ELR (cell line): ENCODE measurements around the gene GAA.
"Not testable (repeated sequence)": the region's sequence is repeated elsewhere in the genome, so short reads cannot be mapped to it uniquely, and the experiment has no call there.

Source experiments
- DNase-seq: peaks from one replicate; pipeline ENCODE4 v3.0.0-alpha.2; 2015; ENCODE audit warnings: low read depth

The GAA gene

DNA sequence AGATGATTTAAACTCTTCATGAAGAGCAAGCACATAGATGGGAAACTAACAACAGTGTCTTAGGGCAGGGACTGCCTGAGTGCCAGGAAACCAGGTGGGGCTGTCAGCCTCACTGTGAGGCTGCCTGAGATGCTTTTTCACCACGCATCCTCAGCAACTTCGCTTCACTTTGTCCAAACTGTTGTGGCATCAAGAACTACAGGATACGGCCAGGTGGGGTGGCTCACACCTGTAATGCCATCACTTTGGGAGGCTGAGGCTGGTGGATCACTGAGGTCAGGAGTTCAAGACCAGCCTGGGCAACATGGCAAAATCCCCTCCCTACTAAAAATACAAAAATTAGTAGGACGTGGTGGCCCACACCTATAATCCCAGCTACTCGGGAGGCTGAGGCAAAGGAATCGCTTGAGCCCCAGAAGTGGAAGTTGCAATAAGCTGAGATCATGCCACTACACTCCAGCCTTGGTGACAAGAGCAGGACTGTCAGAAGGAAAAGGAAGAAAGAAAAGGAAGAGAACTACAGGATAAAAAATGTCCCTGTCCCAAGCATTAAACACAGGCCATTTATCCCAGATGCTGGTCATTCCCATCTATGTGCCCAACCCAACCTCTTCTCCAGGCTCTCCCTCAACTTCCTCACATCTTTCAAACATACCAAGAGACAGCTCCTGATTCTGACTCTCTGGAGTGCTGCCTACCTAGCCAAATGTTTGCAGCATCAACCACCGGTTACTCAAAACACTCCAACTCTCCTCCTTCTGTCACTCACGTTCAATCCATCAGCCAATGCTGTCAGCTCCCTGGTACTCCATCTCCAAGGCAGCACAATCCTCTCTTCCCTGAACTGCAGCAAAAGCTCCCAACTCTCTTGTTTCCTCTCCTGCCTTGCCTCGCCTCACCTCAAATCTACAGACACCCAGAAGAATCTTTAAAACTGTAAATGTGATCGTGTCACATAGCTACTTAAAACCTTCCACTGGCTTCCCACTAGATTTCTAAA is 44.0 kb downstream of the GAA start:
- peak; percentile 20 for DNase-seq

DNA sequence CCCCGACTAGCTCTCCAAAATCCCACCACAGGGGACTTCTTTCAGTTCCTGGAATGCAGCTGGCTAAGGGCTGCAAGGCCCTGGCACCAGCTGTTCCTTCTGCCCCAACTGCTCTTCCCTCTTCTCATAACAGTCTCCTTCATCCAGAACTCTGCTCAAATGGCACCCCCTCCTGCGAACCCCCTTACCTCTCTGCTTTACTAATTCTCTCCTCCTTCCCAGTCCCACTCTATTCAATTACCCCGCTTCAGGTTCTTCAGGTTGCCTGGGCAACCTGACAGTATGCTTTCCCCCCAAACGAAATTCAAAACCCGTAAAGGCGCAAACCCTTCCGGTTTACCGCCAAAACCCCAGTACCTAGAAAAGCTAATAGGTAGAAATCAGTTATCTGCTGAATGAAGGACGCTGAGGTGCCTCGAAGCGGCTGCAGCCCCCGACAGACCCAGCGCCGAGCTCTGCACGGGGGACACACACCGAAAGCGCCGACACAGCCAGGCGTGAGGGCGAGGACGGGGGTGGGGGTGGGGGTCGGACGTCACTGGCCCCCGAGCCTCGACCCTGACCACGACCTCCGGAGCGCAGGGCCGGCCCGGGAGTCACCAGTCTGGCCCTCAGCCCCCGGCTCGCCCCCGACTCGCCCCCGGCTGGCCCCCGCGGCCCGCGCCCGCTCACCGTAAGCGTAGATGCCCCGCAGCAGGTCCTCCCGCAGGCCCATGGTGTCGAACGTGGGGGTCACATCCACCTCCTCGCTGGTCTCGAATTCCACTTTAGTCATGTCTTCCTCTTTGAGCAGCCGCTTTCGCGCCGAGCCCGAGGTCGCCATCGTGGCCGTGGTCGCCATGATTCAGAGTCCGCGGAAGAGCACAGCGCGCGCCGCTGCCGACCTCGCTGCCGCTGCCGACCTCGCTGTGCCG is 45.0 kb downstream of the GAA start:
- peak; percentile 43 for DNase-seq

DNA sequence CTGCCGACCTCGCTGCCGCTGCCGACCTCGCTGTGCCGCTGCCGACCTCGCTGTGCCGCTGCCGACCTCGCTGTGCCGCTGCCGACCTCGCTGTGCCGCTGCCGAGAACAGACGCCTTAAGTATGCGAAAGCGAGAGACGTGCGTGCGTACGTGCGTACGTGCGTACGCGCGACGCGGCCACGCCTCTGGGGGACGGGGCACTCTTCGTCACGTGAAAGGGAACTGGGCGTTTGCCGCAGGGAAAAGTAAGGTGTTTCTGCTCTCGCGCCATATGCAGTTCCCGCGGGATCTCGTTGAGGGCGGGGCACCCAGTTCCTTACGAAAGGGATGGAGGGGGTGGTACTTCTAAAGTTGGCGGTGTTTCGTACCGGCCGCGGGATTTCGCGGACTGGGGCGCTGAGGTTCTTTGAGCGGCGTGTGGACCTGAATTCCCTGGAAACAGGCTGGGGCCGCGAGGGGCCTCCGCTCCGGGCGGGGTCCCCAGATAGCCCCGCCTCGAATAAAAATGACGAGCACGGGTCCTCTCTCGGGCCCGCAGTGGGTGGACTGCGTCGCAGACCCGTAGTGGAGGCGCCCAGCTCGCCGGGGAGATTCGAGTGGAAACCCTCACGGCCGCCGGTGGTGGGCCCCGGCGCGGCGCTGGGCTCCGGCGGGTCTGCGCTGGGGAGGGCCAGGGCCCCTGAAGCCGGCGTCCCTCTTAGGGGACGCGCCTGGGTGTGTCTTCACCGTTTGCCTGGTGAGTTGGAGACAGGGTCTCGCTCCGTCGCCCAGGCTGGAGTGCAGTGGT is 45.8 kb downstream of the GAA start, which contains the start of gene EIF4A3:
Gene EIF4A3 (minus strand): TSS at position 94 of the 788 bp plus-strand sequence. CDS start 167 bp downstream, outside the sequence.
- peak; percentile 100 for DNase-seq

DNA sequence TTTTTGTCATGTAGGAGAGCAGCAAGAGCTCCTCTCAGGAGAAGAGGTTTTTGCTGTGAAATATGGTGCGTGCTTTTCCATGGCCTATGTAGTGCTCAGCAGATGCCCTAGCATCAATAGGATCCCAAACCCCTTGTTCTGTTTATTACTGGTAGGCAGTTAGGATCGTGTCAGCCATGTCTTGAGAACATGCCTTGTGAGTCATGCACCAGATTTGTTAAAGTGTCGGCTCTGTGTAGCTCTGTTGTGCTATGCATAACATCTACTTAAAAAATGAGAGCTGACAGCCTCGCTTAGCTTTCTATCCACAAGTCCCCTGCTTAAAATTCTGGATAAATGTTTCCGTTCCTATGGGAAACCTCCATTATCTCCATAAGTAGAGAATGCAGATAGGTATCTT is 50.0 kb downstream of the GAA start:
- DNase-seq: peak; percentile 62

DNA sequence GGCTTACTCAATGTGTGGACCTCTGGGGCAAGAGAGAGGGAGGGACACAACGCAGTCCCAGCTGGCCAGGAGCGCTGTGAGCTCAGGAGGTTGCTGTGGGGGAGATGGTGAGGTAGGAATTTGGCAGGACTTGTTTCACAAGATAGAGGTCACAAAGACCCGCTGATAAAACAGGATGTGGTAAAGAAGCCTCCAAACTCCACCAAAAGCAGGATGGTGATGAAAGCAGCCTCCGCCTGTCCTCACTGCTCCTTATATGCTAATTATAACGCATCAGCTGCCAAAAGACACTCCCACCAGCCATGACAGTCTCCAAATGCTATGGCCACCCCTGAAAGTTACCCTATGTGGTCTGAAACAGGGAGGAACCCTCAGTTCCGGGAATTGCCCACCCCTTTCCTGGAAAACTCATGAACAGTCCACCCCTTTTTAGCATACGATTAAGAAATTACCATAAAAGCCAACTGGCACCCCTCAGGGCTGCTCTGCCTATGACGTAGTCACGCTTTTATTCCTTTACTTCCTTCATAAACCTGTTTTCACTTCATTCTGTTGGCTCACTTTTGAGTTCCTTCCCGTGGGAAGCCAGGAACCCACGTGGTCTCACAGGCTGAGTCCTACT is 50.8 kb downstream of the GAA start:
- DNase-seq: peak; percentile 34

DNA sequence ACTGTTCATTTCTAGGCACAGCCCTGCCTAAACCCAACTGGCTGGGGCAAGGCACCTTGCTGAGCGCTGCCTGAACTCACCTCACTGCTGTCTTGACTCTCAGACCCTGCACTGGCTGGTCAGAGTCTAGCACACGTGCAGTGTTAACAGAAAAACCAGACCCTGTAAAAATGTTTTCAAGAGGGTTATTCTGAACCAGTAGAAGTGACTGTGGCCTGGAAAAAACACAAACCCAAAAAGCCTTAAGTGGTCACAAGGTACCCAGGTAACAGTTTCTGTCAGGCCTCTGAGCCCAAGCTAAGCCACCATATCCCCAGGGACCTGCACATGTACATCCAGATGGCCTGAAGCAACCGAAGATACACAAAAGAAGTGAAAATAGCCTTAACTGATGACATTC is 51.6 kb downstream of the GAA start:
- DNase-seq: no peak

DNA sequence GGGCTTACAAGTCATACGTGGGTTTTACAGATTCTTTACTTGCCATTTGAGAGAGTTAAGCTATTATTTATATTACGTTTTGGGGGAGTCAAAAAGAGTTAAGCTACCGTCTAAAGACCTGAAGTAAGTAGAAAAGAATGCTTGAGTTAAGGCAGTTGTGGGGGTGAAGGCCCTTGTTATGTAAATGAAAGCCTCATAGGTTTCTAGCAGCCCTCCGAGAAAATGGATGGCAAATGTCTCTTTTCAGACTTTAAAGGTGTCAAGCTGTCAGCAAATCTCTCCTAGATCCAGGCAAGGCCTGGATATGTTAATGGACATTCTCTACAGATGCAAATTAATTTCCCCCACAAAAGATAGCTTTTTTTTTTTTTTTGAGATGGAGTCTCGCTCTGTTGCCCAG is 52.8 kb downstream of the GAA start:
- DNase-seq: no peak

DNA sequence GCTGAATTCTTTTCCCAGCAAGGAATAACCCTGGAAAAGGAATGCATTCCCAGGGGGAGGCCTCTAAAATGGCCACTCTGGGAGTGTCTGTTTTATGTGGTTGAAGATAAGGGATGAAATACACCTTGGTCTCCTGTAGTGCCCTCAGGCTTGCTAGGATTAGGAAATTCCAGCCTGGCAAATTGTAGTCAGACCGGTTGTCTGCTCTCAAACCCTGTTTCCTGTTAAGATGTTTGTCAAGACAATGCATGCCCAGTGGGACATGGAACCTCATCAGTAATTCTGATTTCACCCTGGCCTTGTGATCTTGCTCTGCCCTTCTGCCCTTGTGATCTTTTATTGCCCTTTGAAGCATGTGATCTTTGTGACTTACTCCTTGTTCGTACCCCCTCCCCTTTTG is 54.2 kb downstream of the GAA start:
- DNase-seq: not testable (repeated sequence)

DNA sequence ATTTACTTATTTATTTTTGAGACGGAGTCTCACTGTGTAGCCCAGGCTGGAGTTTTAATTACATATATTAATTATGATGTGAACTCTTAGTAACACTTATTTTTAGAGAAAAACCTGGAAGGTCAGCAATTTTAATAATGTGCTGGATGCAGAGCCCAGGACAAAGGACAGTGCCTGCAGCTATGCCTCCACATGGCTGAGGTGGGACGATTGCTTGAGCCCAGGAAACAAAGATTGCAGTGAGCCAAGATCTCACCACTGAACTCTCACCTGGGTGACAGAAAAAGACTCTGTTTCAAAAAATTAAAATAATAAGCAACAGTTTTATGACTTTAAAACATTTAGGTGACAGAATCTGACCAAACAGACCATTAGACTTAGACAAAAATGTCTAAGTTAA is 57.5 kb downstream of the GAA start:
- DNase-seq: no peak

DNA sequence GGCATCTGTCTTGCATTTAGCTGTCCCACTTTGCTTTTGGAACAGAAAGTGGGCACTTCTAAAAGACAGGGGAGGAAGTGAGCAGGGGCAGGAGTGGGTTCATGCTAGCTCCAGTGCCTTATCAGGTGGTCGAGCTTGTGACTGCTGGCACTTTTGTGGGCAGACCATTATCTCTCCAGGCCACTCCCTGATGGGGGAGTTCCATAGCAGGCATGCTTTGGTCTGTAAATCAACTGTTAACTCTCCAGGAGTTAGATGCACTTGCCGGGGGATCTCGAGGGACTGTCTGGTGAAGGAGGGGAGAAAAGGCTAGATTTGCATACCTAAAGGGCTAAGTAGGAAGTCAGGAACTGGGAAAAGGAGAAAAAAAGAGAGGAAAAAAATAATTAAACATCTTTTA is 59.2 kb downstream of the GAA start:
- no peak for DNase-seq

DNA sequence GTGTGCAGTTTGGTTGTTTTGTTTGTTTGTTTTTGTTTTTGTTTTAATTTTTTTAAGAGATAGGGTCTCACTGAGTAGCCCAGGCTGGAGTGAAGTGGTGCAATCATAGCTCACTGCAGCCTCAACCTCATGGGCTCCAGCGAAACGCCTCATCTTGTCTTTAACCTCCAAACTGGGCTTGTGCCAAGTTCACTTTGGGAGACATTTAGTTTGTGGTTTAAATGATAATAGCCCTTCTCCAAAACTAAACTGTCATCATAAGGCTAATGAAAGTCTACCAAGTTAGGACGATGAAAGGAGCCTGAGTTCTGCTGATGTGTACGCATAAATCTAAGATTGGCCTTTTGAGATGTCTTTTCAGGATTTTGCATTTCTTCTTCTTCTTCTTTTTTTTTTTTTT is 62.0 kb downstream of the GAA start:
- no peak for DNase-seq

DNA sequence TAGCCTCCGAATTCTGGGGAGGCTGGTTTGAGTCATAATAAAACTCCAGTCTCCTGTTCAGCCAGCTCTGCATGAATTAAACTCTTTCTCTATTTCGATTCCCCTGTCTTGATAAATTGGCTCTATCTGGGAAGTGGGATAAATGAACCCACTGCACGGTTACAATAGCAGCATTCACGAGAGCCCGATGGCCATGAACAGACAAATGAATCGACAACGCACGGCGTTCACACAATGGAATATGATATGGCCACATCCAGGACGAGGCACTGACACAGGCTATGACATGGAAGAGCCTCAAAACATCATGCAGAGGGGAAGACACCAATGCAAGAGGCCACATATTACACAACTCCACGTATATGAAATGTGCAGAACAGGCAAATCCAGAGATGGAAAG is 62.8 kb downstream of the GAA start:
- DNase-seq: no peak

DNA sequence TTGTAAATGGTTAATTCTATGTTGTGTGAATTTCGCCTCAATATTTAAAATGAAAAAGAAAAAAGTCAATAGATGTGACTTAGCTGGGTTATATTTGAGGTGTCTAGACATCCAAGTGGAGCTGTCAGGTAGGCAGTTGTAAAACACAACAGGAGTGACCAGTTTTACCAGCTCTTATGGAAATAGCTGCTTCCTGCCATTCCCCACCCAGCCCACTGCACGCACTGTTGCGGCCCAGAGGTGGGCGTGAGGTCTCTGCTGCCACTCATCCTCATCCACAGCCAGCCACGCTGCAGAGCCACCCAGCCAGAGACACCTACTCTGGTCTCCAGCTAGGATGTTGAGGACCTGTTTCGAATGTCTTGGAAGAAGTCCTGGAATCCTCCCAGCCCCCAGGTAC is 65.1 kb downstream of the GAA start:
- DNase-seq: no peak

DNA sequence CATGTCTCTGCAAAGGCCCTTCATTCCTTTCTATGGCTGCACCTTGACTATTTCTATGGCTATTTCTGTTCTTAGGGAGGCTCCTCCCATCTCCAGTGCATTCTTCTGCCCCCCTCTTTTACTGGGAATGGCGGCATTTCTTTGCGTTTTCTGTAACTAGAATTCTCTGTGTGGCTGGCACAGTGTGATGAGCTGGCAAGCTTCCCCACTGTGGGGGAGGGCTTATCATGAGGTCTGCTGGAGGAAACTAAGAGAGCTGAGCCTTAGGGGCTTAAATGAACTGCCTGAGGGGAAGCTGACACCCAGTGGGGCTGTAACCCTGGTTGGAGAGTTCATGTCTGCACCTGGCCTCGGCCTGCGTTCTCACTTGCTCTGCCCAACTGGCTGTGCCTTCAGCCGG is 67.0 kb downstream of the GAA start:
- DNase-seq: no peak

DNA sequence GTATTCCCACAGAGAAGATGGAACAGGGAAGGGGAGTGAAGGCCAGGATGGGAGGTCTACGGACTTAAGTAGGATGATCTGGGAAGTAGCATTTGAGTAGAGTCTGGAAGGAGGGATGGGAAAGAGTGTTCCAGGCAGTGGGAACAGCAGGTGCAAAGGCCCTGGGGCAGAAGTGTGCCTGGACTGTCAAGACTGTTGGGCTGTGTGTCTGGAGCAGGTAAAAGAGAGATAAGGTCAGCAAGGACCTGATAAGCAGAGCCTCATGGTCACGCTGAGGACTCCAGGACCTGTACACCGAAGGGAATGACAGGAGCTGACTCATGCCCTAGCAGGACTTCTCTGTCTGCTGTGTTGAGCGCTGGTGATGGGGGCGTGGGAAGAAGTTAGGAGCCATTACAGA is 67.7 kb downstream of the GAA start:
- DNase-seq: no peak
